ENCODE measurements around the gene VSIG2.

DNA sequence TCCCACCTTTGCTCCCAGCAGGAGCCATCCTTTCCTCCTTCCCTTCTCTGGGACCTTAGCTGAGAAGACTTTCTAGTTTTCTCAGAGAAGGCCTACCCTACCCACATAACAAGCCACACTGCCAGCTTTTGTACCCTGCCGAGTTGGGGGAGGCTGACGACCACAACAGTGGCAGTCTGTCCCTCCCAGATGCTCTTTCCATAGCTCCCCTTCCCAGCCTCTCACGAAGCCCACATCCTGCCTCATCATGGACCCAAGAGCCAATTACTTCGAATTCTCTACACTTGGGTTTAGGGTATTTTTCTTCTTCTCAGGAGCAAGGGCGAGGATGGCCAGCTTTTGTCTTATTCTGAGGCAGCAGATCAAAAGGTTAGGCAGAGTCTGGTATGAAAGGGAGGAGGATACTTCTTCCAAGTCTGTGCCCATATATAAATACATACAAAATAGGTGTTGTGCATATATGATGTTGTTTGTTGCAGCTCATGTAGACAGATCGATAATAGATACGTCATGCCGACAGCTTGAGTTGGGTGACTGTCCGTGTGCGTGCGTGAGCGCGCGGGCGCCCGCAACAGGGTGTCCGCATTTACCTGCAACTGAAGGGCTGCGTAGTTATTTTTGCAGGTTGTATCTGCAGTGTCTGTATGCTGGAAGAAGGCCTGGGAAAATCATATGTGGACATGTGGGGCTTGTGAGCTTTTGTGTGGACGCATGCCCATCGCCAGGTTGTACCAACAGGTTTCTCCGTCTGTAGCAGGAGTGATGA, 13.2 kb downstream of the VSIG2 start:
- TF ChIP-seq, protein P1, sequence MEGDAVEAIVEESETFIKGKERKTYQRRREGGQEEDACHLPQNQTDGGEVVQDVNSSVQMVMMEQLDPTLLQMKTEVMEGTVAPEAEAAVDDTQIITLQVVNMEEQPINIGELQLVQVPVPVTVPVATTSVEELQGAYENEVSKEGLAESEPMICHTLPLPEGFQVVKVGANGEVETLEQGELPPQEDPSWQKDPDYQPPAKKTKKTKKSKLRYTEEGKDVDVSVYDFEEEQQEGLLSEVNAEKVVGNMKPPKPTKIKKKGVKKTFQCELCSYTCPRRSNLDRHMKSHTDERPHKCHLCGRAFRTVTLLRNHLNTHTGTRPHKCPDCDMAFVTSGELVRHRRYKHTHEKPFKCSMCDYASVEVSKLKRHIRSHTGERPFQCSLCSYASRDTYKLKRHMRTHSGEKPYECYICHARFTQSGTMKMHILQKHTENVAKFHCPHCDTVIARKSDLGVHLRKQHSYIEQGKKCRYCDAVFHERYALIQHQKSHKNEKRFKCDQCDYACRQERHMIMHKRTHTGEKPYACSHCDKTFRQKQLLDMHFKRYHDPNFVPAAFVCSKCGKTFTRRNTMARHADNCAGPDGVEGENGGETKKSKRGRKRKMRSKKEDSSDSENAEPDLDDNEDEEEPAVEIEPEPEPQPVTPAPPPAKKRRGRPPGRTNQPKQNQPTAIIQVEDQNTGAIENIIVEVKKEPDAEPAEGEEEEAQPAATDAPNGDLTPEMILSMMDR (IDR thresholded peaks at IDR 0.05) = no peak
- TF ChIP-seq POLR2A (IDR thresholded peaks at IDR 0.05) (no peak), POLR2AphosphoS5 (IDR thresholded peaks at IDR 0.05; ENCODE audit: insufficient read depth in 1 of 2, low read depth in 1 of 2) (no peak)
